D721Med (cell line): ENCODE data around the gene SP1.
"Not testable (repeated sequence)": the region's sequence is repeated elsewhere in the genome, so short reads cannot be mapped to it uniquely, and the experiment has no call there.

Experiments
- DNase-seq: peaks from one replicate; pipeline ENCODE4 v3.0.0; 2011; ENCODE audit warnings: low spot score; ENCODE audit not compliant: insufficient read length
- FAIRE-seq: peaks from 2 replicates; lab custom pipeline; 2011; peaks lifted over from hg19 to GRCh38; lab: Jason Lieb, UNC
- CTCF ChIP-seq: IDR thresholded peaks from 2 replicates; pipeline ENCODE4 v1.5.1; 2012; ENCODE audit warnings: mild to moderate bottlenecking, control low read depth; ENCODE audit not compliant: insufficient read depth; ENCODE audit errors: missing control alignments

The SP1 gene

GRCh38 chr12:53355121-53355520, 24.9 kb upstream of the SP1 start:
- DNase-seq (no peak), FAIRE-seq (no peak)
- TF ChIP-seq CTCF, result no peak

GRCh38 chr12:53358836-53359419, 21.0 kb upstream of the SP1 start:
- FAIRE-seq (no peak), DNase-seq (no peak)
- TF ChIP-seq CTCF, result no peak

- DNase-seq, FAIRE-seq: not testable (repeated sequence)
These were observed 18.3 kb upstream of the SP1 start for GRCh38 chr12:53361638-53362037.

- no peak for DNase-seq
- no peak for TF ChIP-seq CTCF
- no peak for FAIRE-seq
These were observed 14.6 kb upstream of the SP1 start for GRCh38 chr12:53365245-53365904.

- FAIRE-seq, result not testable (repeated sequence)
These were observed 6.3 kb upstream of the SP1 start for GRCh38 chr12:53373554-53374133.

GRCh38 chr12:53374277-53374676, 5.7 kb upstream of the SP1 start:
- not testable (repeated sequence) for FAIRE-seq, DNase-seq

More at GRCh38 chr12:53373554-53374133, 6.3 kb upstream of the SP1 start:
- DNase-seq, result not testable (repeated sequence)

- no peak for DNase-seq
- no peak for FAIRE-seq
- no peak for TF ChIP-seq CTCF
These were observed 3.2 kb upstream of the SP1 start for GRCh38 chr12:53376747-53377146.

GRCh38 chr12:53378222-53378621, 1.8 kb upstream of the SP1 start:
- no peak for FAIRE-seq
- DNase-seq, result no peak
- no peak for TF ChIP-seq CTCF
